ENCODE results near the gene LYPD6.

DNA sequence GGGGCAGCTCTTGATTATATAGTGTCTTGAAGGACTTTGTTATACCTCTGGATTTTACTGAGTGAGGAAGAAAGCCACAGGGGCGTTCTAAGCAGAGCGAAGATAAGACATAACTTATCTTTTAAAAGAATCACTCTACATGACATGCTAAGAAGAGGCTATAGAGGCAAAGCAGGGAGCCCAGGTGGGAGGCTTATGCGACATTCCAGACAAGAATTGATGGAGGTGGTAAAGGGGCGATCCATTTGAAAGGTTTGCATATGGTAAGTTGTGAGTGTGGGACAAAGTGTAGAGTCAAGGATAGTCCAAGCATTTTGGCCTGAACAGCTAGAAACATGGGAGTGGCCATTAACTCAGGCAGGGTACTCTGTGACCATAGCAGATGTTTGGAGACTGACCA is 49.8 kb downstream of the LYPD6 start:
- TF ChIP-seq SP1 (IDR thresholded peaks at IDR 0.05) (no peak), FOXA1 (IDR thresholded peaks at IDR 0.05) (no peak), ARNT (IDR thresholded peaks at IDR 0.05) (no peak), ZNF384 (IDR thresholded peaks at IDR 0.05) (no peak), HDGF (IDR thresholded peaks at IDR 0.05; ENCODE audit: borderline replicate concordance) (no peak), NFRKB (IDR thresholded peaks at IDR 0.05) (no peak), BHLHE40 (IDR thresholded peaks at IDR 0.05; ENCODE audit: borderline replicate concordance) (no peak), FOXM1 (IDR thresholded peaks at IDR 0.05; ENCODE audit: borderline replicate concordance) (no peak)
- TF ChIP-seq, protein P1, sequence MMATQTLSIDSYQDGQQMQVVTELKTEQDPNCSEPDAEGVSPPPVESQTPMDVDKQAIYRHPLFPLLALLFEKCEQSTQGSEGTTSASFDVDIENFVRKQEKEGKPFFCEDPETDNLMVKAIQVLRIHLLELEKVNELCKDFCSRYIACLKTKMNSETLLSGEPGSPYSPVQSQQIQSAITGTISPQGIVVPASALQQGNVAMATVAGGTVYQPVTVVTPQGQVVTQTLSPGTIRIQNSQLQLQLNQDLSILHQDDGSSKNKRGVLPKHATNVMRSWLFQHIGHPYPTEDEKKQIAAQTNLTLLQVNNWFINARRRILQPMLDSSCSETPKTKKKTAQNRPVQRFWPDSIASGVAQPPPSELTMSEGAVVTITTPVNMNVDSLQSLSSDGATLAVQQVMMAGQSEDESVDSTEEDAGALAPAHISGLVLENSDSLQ (IDR thresholded peaks at IDR 0.05): no peak

Measured in HEK293T (cell line).